Measurements from ENCODE around the gene KSR1. TPM values are rescaled to one million over a fixed set of nuclear protein-coding genes. Genes with fewer than 3 reads are reported as not detected.
A peak's percentile ranks its signal among the peaks of the same experiment; 100 is the strongest.
"Not testable (repeated sequence)": the region's sequence is repeated elsewhere in the genome, so short reads cannot be mapped to it uniquely, and the experiment has no call there.

Gene KSR1
- total RNA-seq, 1 donor from 2014 or later, result 9.5 TPM

DNA sequence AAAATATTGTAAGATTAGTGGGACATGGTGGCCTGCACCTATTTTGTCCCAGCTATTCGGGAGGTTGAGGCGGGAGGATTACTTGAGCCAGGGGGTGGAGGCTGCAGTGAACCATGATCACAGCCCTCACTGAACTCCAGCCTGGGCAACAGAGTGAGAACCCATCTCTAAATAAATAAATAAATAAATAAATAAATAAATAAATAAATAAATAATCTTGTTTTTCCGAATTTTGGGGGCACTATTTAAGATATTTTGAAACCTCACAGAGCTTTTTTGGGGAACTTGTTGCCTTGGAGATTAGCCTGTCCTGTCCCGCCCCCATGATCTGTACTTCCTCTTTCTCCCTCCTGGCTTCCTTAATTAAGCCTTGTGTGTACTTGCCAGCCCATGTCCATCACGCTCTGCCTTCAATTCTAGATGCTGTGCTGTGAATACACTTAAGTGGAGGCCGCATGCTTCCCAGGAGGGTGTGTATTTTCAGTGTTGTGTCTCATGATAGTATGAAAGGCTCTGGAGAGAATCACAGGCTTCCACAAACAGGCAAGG is 179.1 kb downstream of the KSR1 start:
- Histone ChIP-seq H3K9me3 (replicated peaks) (no peaks in the 10 kb centered on the region), H3K27ac (replicated peaks) (no peak overlapping the region), H3K4me1 (peaks cover 50% of the 10 kb centered on the region), H3K4me3 (no peak overlapping the region), H3K27me3 (ENCODE audit: low read depth) (no peaks in the 10 kb centered on the region), H3K36me3 (peaks cover 13% of the 10 kb centered on the region)
- intact Hi-C loops (cut with micrococcal nuclease), result no loop called here
- no peak for DNase-seq
- TF ChIP-seq, protein P1, sequence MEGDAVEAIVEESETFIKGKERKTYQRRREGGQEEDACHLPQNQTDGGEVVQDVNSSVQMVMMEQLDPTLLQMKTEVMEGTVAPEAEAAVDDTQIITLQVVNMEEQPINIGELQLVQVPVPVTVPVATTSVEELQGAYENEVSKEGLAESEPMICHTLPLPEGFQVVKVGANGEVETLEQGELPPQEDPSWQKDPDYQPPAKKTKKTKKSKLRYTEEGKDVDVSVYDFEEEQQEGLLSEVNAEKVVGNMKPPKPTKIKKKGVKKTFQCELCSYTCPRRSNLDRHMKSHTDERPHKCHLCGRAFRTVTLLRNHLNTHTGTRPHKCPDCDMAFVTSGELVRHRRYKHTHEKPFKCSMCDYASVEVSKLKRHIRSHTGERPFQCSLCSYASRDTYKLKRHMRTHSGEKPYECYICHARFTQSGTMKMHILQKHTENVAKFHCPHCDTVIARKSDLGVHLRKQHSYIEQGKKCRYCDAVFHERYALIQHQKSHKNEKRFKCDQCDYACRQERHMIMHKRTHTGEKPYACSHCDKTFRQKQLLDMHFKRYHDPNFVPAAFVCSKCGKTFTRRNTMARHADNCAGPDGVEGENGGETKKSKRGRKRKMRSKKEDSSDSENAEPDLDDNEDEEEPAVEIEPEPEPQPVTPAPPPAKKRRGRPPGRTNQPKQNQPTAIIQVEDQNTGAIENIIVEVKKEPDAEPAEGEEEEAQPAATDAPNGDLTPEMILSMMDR (IDR thresholded peaks at IDR 0.05; ENCODE audit: borderline replicate concordance), result no peak

DNA sequence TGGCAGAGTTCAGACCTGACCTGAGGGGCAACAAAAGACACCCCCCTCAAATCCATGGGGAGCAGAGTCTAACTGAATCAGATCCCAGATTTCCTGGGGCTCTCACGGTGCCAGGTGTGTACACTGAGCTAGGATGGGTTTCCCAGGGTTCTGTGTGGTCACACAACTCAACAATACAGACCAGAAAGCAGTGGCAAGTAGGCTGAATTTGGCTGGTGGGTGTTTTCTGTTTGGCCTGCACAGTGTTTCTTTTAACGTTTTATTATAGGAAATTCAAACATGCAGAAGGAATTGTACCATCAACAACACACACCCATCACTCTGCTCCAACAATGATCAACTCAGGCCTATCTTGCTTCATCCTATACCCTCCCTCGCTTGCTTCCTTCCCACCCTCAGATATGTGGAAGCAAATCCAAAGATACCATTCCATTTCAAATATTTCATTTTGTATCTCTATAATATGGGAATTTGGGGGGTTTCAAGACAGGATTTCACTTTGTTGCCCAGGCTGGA is 179.8 kb downstream of the KSR1 start:
- H3K27ac ChIP-seq (replicated peaks); H3K27me3 ChIP-seq (ENCODE audit: low read depth); H3K9me3 ChIP-seq (replicated peaks); DNase-seq; H3K4me3 ChIP-seq; intact Hi-C loops (cut with micrococcal nuclease): not testable (repeated sequence)
- Histone ChIP-seq H3K36me3 (peaks cover 18% of the 10 kb centered on the region), H3K4me1 (peaks cover 48% of the 10 kb centered on the region)

DNA sequence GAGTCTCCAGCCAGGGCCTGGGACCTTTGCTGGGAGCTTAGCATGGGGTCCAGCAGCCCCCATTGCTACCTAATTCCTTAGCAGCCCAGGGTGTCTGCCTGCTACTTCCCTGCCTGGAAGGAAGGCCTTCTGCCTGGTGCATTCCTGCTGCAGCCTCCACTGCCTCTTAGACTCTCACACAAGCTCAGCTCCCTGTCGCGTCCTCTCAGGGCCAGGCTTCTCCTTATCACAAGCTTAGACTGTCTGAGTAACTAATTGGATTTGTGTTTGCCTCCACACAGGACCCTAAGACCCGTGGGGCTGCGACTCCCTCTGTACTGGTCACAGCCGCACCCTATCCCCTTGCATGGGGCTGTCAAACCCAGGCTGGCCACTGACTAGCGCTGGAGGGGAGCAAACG is 181.6 kb downstream of the KSR1 start:
- H3K27me3 ChIP-seq (ENCODE audit: low read depth); intact Hi-C loops (cut with micrococcal nuclease); H3K27ac ChIP-seq (replicated peaks); H3K9me3 ChIP-seq (replicated peaks); H3K4me3 ChIP-seq; DNase-seq: not testable (repeated sequence)
- Histone ChIP-seq H3K36me3 (peaks cover 18% of the 10 kb centered on the region), H3K4me1 (peaks cover 33% of the 10 kb centered on the region)

DNA sequence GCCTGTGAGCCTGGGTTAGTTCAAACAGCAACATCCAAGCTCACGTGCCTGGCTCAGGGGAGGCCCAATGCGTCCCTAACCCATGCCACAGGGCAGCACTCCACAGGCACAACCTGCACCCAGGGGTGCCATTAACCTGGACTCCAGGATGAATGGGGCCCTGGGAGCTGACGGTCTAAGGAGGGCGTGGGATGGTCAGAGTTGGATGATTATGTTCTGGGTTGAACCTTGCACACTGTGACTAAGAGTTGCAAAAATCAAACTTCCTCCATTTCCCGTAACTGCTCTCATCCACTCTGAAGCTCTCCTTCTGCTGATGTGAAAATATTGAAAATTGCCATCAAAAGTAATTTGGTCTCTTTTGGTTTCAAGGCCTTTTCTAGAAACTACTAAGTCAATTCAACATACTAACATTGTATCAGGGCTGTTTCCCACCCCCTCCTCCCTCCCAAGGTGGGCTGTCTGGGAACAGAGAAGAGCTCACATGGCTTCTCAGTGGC is 182.2 kb downstream of the KSR1 start:
- peaks cover 27% of the 10 kb centered on the region for H3K4me1 ChIP-seq
- H3K9me3 ChIP-seq (replicated peaks); intact Hi-C loops (cut with micrococcal nuclease); H3K27me3 ChIP-seq (ENCODE audit: low read depth); H3K27ac ChIP-seq (replicated peaks); H3K4me3 ChIP-seq; DNase-seq: not testable (repeated sequence)
- peaks cover 18% of the 10 kb centered on the region for H3K36me3 ChIP-seq

DNA sequence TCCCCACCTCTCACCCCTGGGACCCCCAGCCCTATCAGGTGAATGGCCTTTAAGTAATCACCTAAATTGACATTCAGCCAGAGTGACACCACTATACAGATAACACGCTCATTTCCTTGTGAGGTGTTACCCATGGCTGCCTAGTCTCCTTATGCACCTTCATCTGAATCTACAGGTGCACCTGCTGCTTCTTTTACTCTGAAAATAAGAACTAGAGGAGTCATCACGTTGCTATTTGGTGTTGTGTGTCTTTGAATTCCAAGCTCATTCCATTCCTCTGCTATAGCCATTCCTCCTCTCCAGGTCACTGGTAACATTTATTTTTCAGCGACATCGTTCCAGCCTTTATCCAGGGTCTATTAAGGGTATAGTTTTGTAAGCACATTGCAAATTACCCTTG is 184.5 kb downstream of the KSR1 start:
- H3K27me3 ChIP-seq (ENCODE audit: low read depth), result no peaks in the 10 kb centered on the region
- no peak for DNase-seq
- H3K27ac ChIP-seq (replicated peaks), result no peak overlapping the region
- H3K4me1 ChIP-seq, result peaks cover 20% of the 10 kb centered on the region
- intact Hi-C loops (cut with micrococcal nuclease), result no loop called here
- TF ChIP-seq, protein P1 (IDR thresholded peaks at IDR 0.05; ENCODE audit: borderline replicate concordance), result no peak
- no peak overlapping the region for H3K4me3 ChIP-seq
- H3K36me3 ChIP-seq, result peaks cover 18% of the 10 kb centered on the region
- no peaks in the 10 kb centered on the region for H3K9me3 ChIP-seq (replicated peaks)

DNA sequence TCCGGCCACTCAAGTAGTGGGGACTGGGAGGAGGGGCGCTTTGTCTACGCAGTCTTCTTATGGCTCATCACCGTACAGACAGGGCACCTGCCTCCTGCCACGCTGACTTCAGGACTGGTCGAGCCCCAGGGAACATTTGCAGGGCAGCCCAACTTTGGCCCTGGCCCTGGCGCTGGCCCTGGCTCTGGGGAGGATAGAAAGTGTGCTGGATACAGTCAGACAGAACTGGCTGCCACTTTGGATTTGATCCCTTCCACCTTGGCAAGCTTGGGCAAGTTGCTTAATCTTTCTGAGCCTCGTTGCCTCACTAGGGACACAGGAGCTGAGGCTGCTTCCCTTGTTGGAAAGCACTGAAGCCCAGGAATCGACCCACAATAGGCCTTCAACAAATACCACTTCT is 188.3 kb downstream of the KSR1 start:
- Histone ChIP-seq H3K27me3 (ENCODE audit: low read depth) (no peaks in the 10 kb centered on the region), H3K4me1 (peaks cover 41% of the 10 kb centered on the region), H3K27ac (replicated peaks) (peak overlapping the region; percentile 50), H3K4me3 (no peak overlapping the region), H3K9me3 (replicated peaks) (no peaks in the 10 kb centered on the region), H3K36me3 (peaks cover 13% of the 10 kb centered on the region)
- intact Hi-C loops (cut with micrococcal nuclease), result no loop called here
- TF ChIP-seq, protein P1 (IDR thresholded peaks at IDR 0.05; ENCODE audit: borderline replicate concordance), result no peak
- DNase-seq, result peak; percentile 48

DNA sequence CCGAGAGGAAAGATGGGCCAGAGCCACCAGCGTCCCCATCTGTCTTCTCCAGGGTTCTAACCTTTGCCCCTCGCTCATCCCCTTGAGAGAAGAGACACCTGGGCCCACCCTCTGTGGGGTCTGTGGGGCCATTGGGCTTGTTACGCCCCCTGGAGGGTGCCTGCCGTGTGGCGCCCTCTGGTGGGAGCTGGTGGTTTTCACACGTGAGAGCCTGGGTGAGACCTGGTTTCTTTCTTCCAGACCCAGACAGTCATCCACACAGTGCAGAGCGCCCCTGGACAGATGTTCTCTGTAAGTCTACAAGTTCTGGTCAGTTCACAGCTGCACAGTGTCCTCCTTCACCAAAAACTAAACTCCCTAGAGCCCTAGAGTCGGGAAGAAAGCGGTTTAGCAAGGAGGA is 189.4 kb downstream of the KSR1 start:
- H3K36me3 ChIP-seq; H3K27ac ChIP-seq (replicated peaks): not testable (repeated sequence)

More for the DNA sequence above, 189.4 kb downstream of the KSR1 start:
- intact Hi-C loops (cut with micrococcal nuclease); DNase-seq; H3K4me3 ChIP-seq; H3K27me3 ChIP-seq (ENCODE audit: low read depth); H3K9me3 ChIP-seq (replicated peaks): not testable (repeated sequence)
- peaks cover 45% of the 10 kb centered on the region for H3K4me1 ChIP-seq
